ENCODE measurements around the gene GRIA1. TPM values are rescaled to one million over a fixed set of nuclear protein-coding genes. Genes with fewer than 3 reads are reported as not detected.

Gene GRIA1
- total and polyA plus RNA-seq, 8 donors: 0.04 to 0.22 (median 0.05) TPM; not detected in 3

- H3K27ac ChIP-seq: no peak overlapping the region
- DNase-seq (no peak), ATAC-seq (no peak), FAIRE-seq (no peak)
- H3K4me1 ChIP-seq: no peaks in the 10 kb centered on the region
- WGBS, 2 donors: 71 to 82% methylated on average over 7 of the region's 7 CpGs
- H3K4me3 ChIP-seq: no peak overlapping the region
- TF ChIP-seq, protein P1, sequence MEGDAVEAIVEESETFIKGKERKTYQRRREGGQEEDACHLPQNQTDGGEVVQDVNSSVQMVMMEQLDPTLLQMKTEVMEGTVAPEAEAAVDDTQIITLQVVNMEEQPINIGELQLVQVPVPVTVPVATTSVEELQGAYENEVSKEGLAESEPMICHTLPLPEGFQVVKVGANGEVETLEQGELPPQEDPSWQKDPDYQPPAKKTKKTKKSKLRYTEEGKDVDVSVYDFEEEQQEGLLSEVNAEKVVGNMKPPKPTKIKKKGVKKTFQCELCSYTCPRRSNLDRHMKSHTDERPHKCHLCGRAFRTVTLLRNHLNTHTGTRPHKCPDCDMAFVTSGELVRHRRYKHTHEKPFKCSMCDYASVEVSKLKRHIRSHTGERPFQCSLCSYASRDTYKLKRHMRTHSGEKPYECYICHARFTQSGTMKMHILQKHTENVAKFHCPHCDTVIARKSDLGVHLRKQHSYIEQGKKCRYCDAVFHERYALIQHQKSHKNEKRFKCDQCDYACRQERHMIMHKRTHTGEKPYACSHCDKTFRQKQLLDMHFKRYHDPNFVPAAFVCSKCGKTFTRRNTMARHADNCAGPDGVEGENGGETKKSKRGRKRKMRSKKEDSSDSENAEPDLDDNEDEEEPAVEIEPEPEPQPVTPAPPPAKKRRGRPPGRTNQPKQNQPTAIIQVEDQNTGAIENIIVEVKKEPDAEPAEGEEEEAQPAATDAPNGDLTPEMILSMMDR (IDR thresholded peaks at IDR 0.05): no peak
- no peaks in the 10 kb centered on the region for H3K9me3 ChIP-seq
- intact Hi-C loops (cut with DNase I): no loop called here
- H3K27me3 ChIP-seq: no peaks in the 10 kb centered on the region
- H3K36me3 ChIP-seq: no peaks in the 10 kb centered on the region
Measured at GRCh38 chr5:153775923-153776322, 285.5 kb downstream of the GRIA1 start.

GRCh38 chr5:153777681-153778581 lies 287.5 kb downstream of the GRIA1 start:
- DNase-seq: no peak
- Histone ChIP-seq H3K36me3 (no peaks in the 10 kb centered on the region), H3K4me1 (no peaks in the 10 kb centered on the region), H3K4me3 (no peak overlapping the region), H3K27me3 (no peaks in the 10 kb centered on the region), H3K27ac (no peak overlapping the region), H3K9me3 (no peaks in the 10 kb centered on the region)
- TF ChIP-seq, protein P1 (IDR thresholded peaks at IDR 0.05): no peak
- no peak for ATAC-seq
- intact Hi-C loops (cut with DNase I): no loop called here
- FAIRE-seq: no peak
- WGBS, 2 donors: 58 to 60% methylated on average over 5 of the region's 5 CpGs

DNA sequence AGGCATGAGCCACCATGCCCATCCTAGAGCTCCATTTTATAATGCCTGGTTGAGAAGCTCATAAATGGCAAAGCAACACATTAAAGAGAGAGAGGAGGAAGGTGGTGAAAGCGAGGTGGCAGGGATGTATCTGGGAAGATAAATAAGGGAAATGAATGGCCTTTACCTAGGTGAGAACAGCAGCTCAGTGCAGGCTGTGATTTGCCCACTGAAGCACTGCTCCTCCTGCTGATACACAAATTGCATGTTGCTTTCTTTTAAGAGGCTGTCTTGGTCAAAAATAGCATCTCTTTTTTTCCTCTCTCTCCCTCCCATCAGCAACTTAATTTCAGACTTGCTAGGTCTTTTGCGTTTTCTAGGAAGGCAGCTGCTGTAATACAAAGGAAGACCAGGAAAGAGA lies 289.4 kb downstream of the GRIA1 start:
- 37 to 63% methylated on average over 2 of the region's 2 CpGs for WGBS, 2 donors

DNA sequence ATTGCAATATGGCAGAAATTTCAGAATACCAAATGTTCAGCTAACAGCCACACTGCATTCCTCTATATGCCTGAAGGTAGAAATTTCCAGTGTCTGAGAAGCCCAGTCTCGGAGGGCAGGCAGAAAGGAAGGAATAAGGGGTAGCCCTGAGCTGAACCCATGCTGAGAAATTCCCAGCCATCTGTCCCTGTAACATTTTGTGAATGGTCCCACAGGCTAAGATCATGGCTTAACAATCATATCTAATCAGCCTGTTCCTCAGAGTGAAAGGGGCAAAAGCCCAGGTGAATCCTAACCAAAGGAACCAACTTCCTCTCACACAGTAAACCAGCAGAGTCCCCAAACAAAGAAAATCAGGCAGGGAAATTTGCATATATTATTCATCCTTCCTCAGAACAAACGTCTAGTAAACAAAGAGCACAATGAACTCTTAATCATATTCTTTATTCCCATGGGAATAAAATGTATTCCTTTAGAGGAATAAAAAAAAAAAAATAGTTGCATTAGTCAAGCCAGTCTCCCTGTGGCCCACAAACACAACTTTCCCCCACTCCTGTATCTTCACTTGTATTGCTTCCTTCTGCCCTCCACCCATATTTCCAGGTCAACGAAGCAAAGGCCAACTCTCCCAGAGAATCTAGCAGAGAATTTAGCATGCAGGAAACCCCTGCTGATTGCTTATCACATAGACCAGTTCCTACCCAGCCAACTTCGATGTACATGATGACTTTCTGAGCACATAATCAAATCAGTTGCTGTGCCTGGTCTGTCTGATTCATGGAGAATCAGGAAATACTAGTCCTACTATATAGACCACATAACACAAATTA lies 290.6 kb downstream of the GRIA1 start:
- TF ChIP-seq, protein P1 (IDR thresholded peaks at IDR 0.05): no peak
- H3K9me3 ChIP-seq: no peaks in the 10 kb centered on the region
- no peak for FAIRE-seq
- no peak overlapping the region for H3K4me3 ChIP-seq
- intact Hi-C loops (cut with DNase I): no loop called here
- WGBS, 2 donors: 12 to 15% methylated on average over 4 of the region's 4 CpGs
- no peaks in the 10 kb centered on the region for H3K4me1 ChIP-seq
- no peak overlapping the region for H3K27ac ChIP-seq
- ATAC-seq: no peak
- H3K27me3 ChIP-seq: no peaks in the 10 kb centered on the region
- no peak for DNase-seq
- H3K36me3 ChIP-seq: no peaks in the 10 kb centered on the region

More for the DNA sequence above, 289.4 kb downstream of the GRIA1 start:
- no peak for ATAC-seq
- intact Hi-C loops (cut with DNase I): no loop called here
- TF ChIP-seq, protein P1 (IDR thresholded peaks at IDR 0.05): no peak
- Histone ChIP-seq H3K4me3 (no peak overlapping the region), H3K36me3 (no peaks in the 10 kb centered on the region), H3K27me3 (no peaks in the 10 kb centered on the region), H3K9me3 (no peaks in the 10 kb centered on the region), H3K27ac (no peak overlapping the region), H3K4me1 (no peaks in the 10 kb centered on the region)
- DNase-seq: no peak
- FAIRE-seq: no peak
